Subcutaneous abdominal adipose tissue (tissue), 5 donors: ENCODE data around the gene SYNPR.

ENCODE experiments used
- H3K27ac ChIP-seq: one replicate; pipeline ENCODE4 v1.7.0; 2013; ENCODE audit warnings: low read depth, mild to moderate bottlenecking, inconsistent platforms, low read length, moderate library complexity
- H3K27me3 ChIP-seq, 5 donors: one replicate each; pipeline ENCODE4 v1.7.0; 2013; ENCODE audit warnings: low read length in 5 of 5, inconsistent platforms in 1 of 5; ENCODE audit not compliant: control insufficient read depth in 5 of 5, insufficient read depth in 4 of 5
- H3K36me3 ChIP-seq, 5 donors: one replicate each; pipeline ENCODE4 v1.7.0; 2013; ENCODE audit warnings: low read length in 5 of 5; ENCODE audit not compliant: control insufficient read depth in 5 of 5, insufficient read depth in 5 of 5
- H3K4me1 ChIP-seq, 5 donors: one replicate each; pipeline ENCODE4 v1.7.0; 2013; ENCODE audit warnings: low read length in 5 of 5, mild to moderate bottlenecking in 3 of 5, moderate library complexity in 1 of 5; ENCODE audit not compliant: control insufficient read depth in 5 of 5, insufficient read depth in 5 of 5
- H3K4me3 ChIP-seq, 5 donors: one replicate each; pipeline ENCODE4 v1.7.0; 2013; ENCODE audit warnings: low read length in 5 of 5, low read depth in 1 of 5
- H3K9ac ChIP-seq, 5 donors: one replicate each; pipeline ENCODE4 v1.7.0; 2013; ENCODE audit warnings: low read length in 5 of 5, mild to moderate bottlenecking in 4 of 5, moderate library complexity in 3 of 5
- H3K9me3 ChIP-seq, 5 donors: one replicate each; pipeline ENCODE4 v1.7.0; 2013; ENCODE audit warnings: low read length in 5 of 5; ENCODE audit not compliant: control insufficient read depth in 5 of 5
- donor health status: healthy.
- donor health status: healthy.
- donor health status: healthy.
- donor health status: healthy.
- donor health status: healthy.

The SYNPR gene

GRCh38 chr3:63278171-63279004, at the start of gene SYNPR:
Gene SYNPR, plus strand, starts transcription at chr3:63278308.
- Histone ChIP-seq H3K4me3 (no peak within 1 kb of the TSS), H3K27ac (no peak within 1 kb of the TSS), H3K4me1 (peaks cover 0 to 5% (median 0%) of the 10 kb centered on the region in 5 donors), H3K9ac (no peak within 1 kb of the TSS), H3K36me3 (no peaks in the 10 kb centered on the region), H3K9me3 (peaks cover 0 to 6% (median 2%) of the 10 kb centered on the region in 5 donors), H3K27me3 (peaks cover 23 to 26% (median 24%) of the 10 kb centered on the region in 5 donors)

- Histone ChIP-seq H3K4me3 (no peak overlapping the region), H3K9ac (no peak overlapping the region), H3K4me1 (no peaks in the 10 kb centered on the region), H3K36me3 (no peaks in the 10 kb centered on the region), H3K9me3 (no peaks in the 10 kb centered on the region), H3K27ac (no peak overlapping the region), H3K27me3 (no peaks in the 10 kb centered on the region)
These were observed 49.4 kb upstream of the SYNPR start for GRCh38 chr3:63228677-63229076.

GRCh38 chr3:63230146-63230545, 48.0 kb upstream of the SYNPR start:
- no peak overlapping the region for H3K9ac ChIP-seq
- H3K4me3 ChIP-seq: no peak overlapping the region
- H3K9me3 ChIP-seq: no peaks in the 10 kb centered on the region
- H3K27me3 ChIP-seq: no peaks in the 10 kb centered on the region
- H3K36me3 ChIP-seq: no peaks in the 10 kb centered on the region
- no peak overlapping the region for H3K27ac ChIP-seq
- H3K4me1 ChIP-seq: no peaks in the 10 kb centered on the region

- Histone ChIP-seq H3K36me3 (no peaks in the 10 kb centered on the region), H3K4me3 (no peak overlapping the region), H3K4me1 (no peaks in the 10 kb centered on the region), H3K27me3 (no peaks in the 10 kb centered on the region), H3K9ac (no peak overlapping the region), H3K27ac (no peak overlapping the region), H3K9me3 (no peaks in the 10 kb centered on the region)
These were observed 46.5 kb upstream of the SYNPR start for GRCh38 chr3:63231643-63232042.

- no peak overlapping the region for H3K27ac ChIP-seq
These were observed 45.2 kb upstream of the SYNPR start for GRCh38 chr3:63232764-63233396.

GRCh38 chr3:63240381-63240902, 37.7 kb upstream of the SYNPR start:
- peaks cover 0 to 3% (median 0%) of the 10 kb centered on the region in 5 donors for H3K27me3 ChIP-seq
- no peak overlapping the region for H3K9ac ChIP-seq
- peaks cover 0 to 2% (median 0%) of the 10 kb centered on the region in 5 donors for H3K9me3 ChIP-seq
- H3K4me1 ChIP-seq: no peaks in the 10 kb centered on the region
- no peak overlapping the region for H3K4me3 ChIP-seq
- H3K36me3 ChIP-seq: no peaks in the 10 kb centered on the region
- H3K27ac ChIP-seq: no peak overlapping the region

More at GRCh38 chr3:63232764-63233396, 45.2 kb upstream of the SYNPR start:
- no peaks in the 10 kb centered on the region for H3K9me3 ChIP-seq
- H3K4me1 ChIP-seq: no peaks in the 10 kb centered on the region
- H3K36me3 ChIP-seq: no peaks in the 10 kb centered on the region
- H3K27me3 ChIP-seq: no peaks in the 10 kb centered on the region
- no peak overlapping the region for H3K4me3 ChIP-seq
- no peak overlapping the region for H3K9ac ChIP-seq

GRCh38 chr3:63242124-63242523, 36.0 kb upstream of the SYNPR start:
- Histone ChIP-seq H3K36me3 (no peaks in the 10 kb centered on the region), H3K9ac (no peak overlapping the region), H3K4me1 (peaks cover 0 to 10% (median 0%) of the 10 kb centered on the region in 5 donors), H3K4me3 (no peak overlapping the region), H3K27me3 (peaks cover 0 to 3% (median 0%) of the 10 kb centered on the region in 5 donors), H3K27ac (no peak overlapping the region), H3K9me3 (peaks cover 0 to 2% (median 0%) of the 10 kb centered on the region in 5 donors)

- H3K9me3 ChIP-seq: peaks cover 0 to under 1% (median 0%) of the 10 kb centered on the region in 5 donors
- H3K36me3 ChIP-seq: no peaks in the 10 kb centered on the region
- peaks cover 0 to 3% (median 0%) of the 10 kb centered on the region in 5 donors for H3K27me3 ChIP-seq
- H3K4me1 ChIP-seq: peaks cover 0 to 10% (median 0%) of the 10 kb centered on the region in 5 donors
- H3K27ac ChIP-seq: no peak overlapping the region
- H3K9ac ChIP-seq: no peak overlapping the region
- no peak overlapping the region for H3K4me3 ChIP-seq
These were observed 33.6 kb upstream of the SYNPR start for GRCh38 chr3:63244486-63244885.

- Histone ChIP-seq H3K36me3 (no peaks in the 10 kb centered on the region), H3K9me3 (no peaks in the 10 kb centered on the region), H3K9ac (no peak overlapping the region), H3K27me3 (no peaks in the 10 kb centered on the region), H3K4me1 (peaks cover 0 to 10% (median 0%) of the 10 kb centered on the region in 5 donors), H3K27ac (no peak overlapping the region), H3K4me3 (no peak overlapping the region)
These were observed 32.3 kb upstream of the SYNPR start for GRCh38 chr3:63245726-63246241.

GRCh38 chr3:63248015-63248414, 30.1 kb upstream of the SYNPR start:
- H3K36me3 ChIP-seq: no peaks in the 10 kb centered on the region
- H3K4me1 ChIP-seq: peaks cover 0 to 10% (median 0%) of the 10 kb centered on the region in 5 donors
- H3K9me3 ChIP-seq: no peaks in the 10 kb centered on the region
- H3K27me3 ChIP-seq: peaks cover 0 to 3% (median 0%) of the 10 kb centered on the region in 5 donors
- H3K9ac ChIP-seq: no peak overlapping the region
- H3K27ac ChIP-seq: no peak overlapping the region
- H3K4me3 ChIP-seq: no peak overlapping the region
